Measurements from ENCODE around the gene CDK9.

Gene CDK9

GRCh38 chr9:127761491-127761956 is 24.3 kb upstream of the CDK9 start:
- DNase-seq (ENCODE audit: low read depth in 2 of 2) = no peak

GRCh38 chr9:127762111-127762676 is 23.6 kb upstream of the CDK9 start:
- DNase-seq (ENCODE audit: low read depth in 2 of 2) = no peak

GRCh38 chr9:127763918-127764384 is 21.9 kb upstream of the CDK9 start:
- DNase-seq (ENCODE audit: low read depth in 2 of 2) = no peak

GRCh38 chr9:127765418-127765817 is 20.4 kb upstream of the CDK9 start:
- DNase-seq (ENCODE audit: low read depth in 2 of 2) = no peak

GRCh38 chr9:127767410-127767809 is 18.4 kb upstream of the CDK9 start:
- no peak for DNase-seq (ENCODE audit: low read depth in 2 of 2)

GRCh38 chr9:127767909-127768331 is 17.9 kb upstream of the CDK9 start:
- no peak for DNase-seq (ENCODE audit: low read depth in 2 of 2)

GRCh38 chr9:127768698-127769097 is 17.1 kb upstream of the CDK9 start:
- no peak for DNase-seq (ENCODE audit: low read depth in 2 of 2)

- DNase-seq (ENCODE audit: low read depth in 2 of 2) = no peak
These were observed 16.7 kb upstream of the CDK9 start for GRCh38 chr9:127769101-127769500.

- no peak for DNase-seq (ENCODE audit: low read depth in 2 of 2)
These were observed 15.8 kb upstream of the CDK9 start for GRCh38 chr9:127769929-127770582.

- no peak for DNase-seq (ENCODE audit: low read depth in 2 of 2)
These were observed 15.3 kb upstream of the CDK9 start for GRCh38 chr9:127770583-127770904.

- DNase-seq (ENCODE audit: low read depth in 2 of 2) = peak; percentile 96
These were observed 14.8 kb upstream of the CDK9 start for GRCh38 chr9:127770905-127771569.

GRCh38 chr9:127771570-127772189 is 14.2 kb upstream of the CDK9 start:
- no peak for DNase-seq (ENCODE audit: low read depth in 2 of 2)

GRCh38 chr9:127772603-127773002 is 13.2 kb upstream of the CDK9 start:
- no peak for DNase-seq (ENCODE audit: low read depth in 2 of 2)

- no peak for DNase-seq (ENCODE audit: low read depth in 2 of 2)
These were observed 12.6 kb upstream of the CDK9 start for GRCh38 chr9:127773272-127773671.

GRCh38 chr9:127773981-127774380 is 11.9 kb upstream of the CDK9 start:
- no peak for DNase-seq (ENCODE audit: low read depth in 2 of 2)

GRCh38 chr9:127776195-127776923 is 9.5 kb upstream of the CDK9 start:
- peak; percentile 57 to 62 for DNase-seq (ENCODE audit: low read depth in 2 of 2)

GRCh38 chr9:127776924-127777289 is 8.9 kb upstream of the CDK9 start:
- DNase-seq (ENCODE audit: low read depth in 2 of 2) = no peak

- no peak for DNase-seq (ENCODE audit: low read depth in 2 of 2)
These were observed 8.4 kb upstream of the CDK9 start for GRCh38 chr9:127777368-127777980.

GRCh38 chr9:127778280-127779135 is 7.3 kb upstream of the CDK9 start, which contains the start of gene SH2D3C:
SH2D3C (minus strand) TSS chr9:127778666; CDS start chr9:127778627, 39 bp downstream.
- DNase-seq (ENCODE audit: low read depth in 2 of 2) = no peak

GRCh38 chr9:127779136-127779981 is 6.5 kb upstream of the CDK9 start:
- peak in 1 of 2 donors; percentile 44 for DNase-seq (ENCODE audit: low read depth in 2 of 2)

All from stimulated activated CD8-positive, alpha-beta memory T cell treated with anti-CD3 and anti-CD28 coated beads, Interleukin-2, amount 100 ng/mL, for 48 hours (primary cell).